GM12878 (cell line): ENCODE results near the gene SYF2. TPM values are rescaled to one million over a fixed set of nuclear protein-coding genes. Genes with fewer than 3 reads are reported as not detected.

ENCODE experiments used
- ATAC-seq: fragments of 200-7000 bp; cut with Tn5 transposase; 3 replicates; pipeline ENCODE4 v1.9.1; 2020; ENCODE audit warnings: mild to moderate bottlenecking, moderate library complexity
- BruUV-seq: library from RNA; stranded (reverse); fragments of 400-500 nt; replicated peaks from 2 replicates; lab custom pipeline; 2021; lab: Mats Ljungman, UMichigan
- CTCF ChIA-PET: fragments of 300-600 bp; sonication (Branson Sonifier 250); formaldehyde crosslinking; extraction: SDS; loops from one replicate; lab custom pipeline; 2021; ENCODE audit warnings: inconsistent platforms; lab: Yijun Ruan, JAX
- POLR2A ChIA-PET: fragments of 350-600 bp; formaldehyde crosslinking; extraction: SDS; loops from one replicate; lab custom pipeline; 2021; ENCODE audit warnings: inconsistent platforms; lab: Charles Lee
- RAD21 ChIA-PET: fragments of 300-600 bp; sonication (Branson Sonifier 250); formaldehyde crosslinking; loops from one replicate; lab custom pipeline; 2023; ENCODE audit warnings: antibody characterized with exemption; ENCODE audit not compliant: unreplicated experiment; lab: Charles Lee
- SMC1A ChIA-PET: fragments of 300-600 bp; sonication (Branson Sonifier 250); formaldehyde crosslinking; loops from one replicate; lab custom pipeline; 2023; ENCODE audit not compliant: unreplicated experiment, uncharacterized antibody; lab: Charles Lee
- DNase-seq: peaks from one replicate; pipeline ENCODE4 v3.0.0-alpha.2; 2011; ENCODE audit warnings: low read depth, low spot score
- FAIRE-seq: peaks from 3 replicates; lab custom pipeline; 2011; peaks lifted over from hg19 to GRCh38; lab: Jason Lieb, UNC
- H2AFZ ChIP-seq: 2 replicates; pipeline ENCODE4 v1.6.0; 2011; ENCODE audit warnings: low read depth, low read length, control low read depth; ENCODE audit not compliant: control insufficient read depth
- H3K27ac ChIP-seq: 2 replicates; pipeline ENCODE4 v1.5.1; 2011; ENCODE audit warnings: control low read depth; ENCODE audit not compliant: control insufficient read depth, insufficient read depth
- H3K27me3 ChIP-seq, 2 experiments: replicated peaks in 1 of 2; 2 replicates each; pipeline versions ENCODE4 v1.6.0 to v1.6.1; 2011; ENCODE audit warnings: low read length in 1 of 2; ENCODE audit not compliant: control insufficient read depth in 2 of 2, insufficient read depth in 2 of 2
- H3K36me3 ChIP-seq, 2 experiments: 2 replicates each; pipeline ENCODE4 v1.5.1; 2011; ENCODE audit warnings: low read length in 1 of 2; ENCODE audit not compliant: control insufficient read depth in 2 of 2, insufficient read depth in 2 of 2
- H3K4me1 ChIP-seq: 2 replicates; pipeline ENCODE4 v1.6.1; 2011; ENCODE audit warnings: mild to moderate bottlenecking, low read length, moderate library complexity, mixed read lengths; ENCODE audit not compliant: control insufficient read depth, insufficient read depth
- H3K4me2 ChIP-seq: 2 replicates; pipeline ENCODE4 v1.6.0; 2011; ENCODE audit warnings: control low read depth; ENCODE audit not compliant: control insufficient read depth, insufficient read depth
- H3K4me3 ChIP-seq: fragments of 200-600 bp; sonication (generic); 2 replicates; pipeline ENCODE4 v1.5.1; 2016
- H3K79me2 ChIP-seq: 2 replicates; pipeline ENCODE4 v1.6.0; 2011; ENCODE audit warnings: low read length; ENCODE audit not compliant: control insufficient read depth, insufficient read depth
- H3K9ac ChIP-seq: 2 replicates; pipeline ENCODE4 v1.8.0; 2011; ENCODE audit warnings: low read length, control low read depth, mixed read lengths; ENCODE audit not compliant: control insufficient read depth, insufficient read depth
- H3K9me3 ChIP-seq: replicated peaks from 3 replicates; pipeline ENCODE4 v1.5.1; 2011; ENCODE audit warnings: mild to moderate bottlenecking, low read length; ENCODE audit not compliant: control insufficient read depth, insufficient read depth
- H4K20me1 ChIP-seq: 2 replicates; pipeline ENCODE4 v1.6.0; 2011; ENCODE audit not compliant: control insufficient read depth, insufficient read depth
- ESRRA ChIP-seq: IDR thresholded peaks from 2 replicates; pipeline ENCODE4 v1.6.1; 2012; ENCODE audit warnings: mild to moderate bottlenecking, low read length, improper control_type of control experiment
- KDM1A ChIP-seq: fragments of 200-600 bp; sonication (generic); IDR thresholded peaks from 2 replicates; pipeline ENCODE4 v1.6.1; 2016; ENCODE audit warnings: borderline replicate concordance
- WGBS: methylation state at CpG from one replicate; pipeline ENCODE4 v1.1.6; 2016; ENCODE audit warnings: low lambda C conversion rate; ENCODE audit not compliant: insufficient replicate concordance, insufficient coverage; ENCODE audit errors: missing lambda C conversion rate; 5-methylcytosine and 5-hydroxymethylcytosine counted together
- in situ Hi-C: fragments of 300-500 bp; cut with MboI; formaldehyde crosslinking; loops from 9 replicates; pipeline ENCODE4 v1.14.3; 2018; ENCODE audit warnings: mixed read lengths
- intact Hi-C: fragments of 100-400 bp; cut with micrococcal nuclease; formaldehyde crosslinking; loops from one replicate; pipeline ENCODE4 v1.14.2; 2022; ENCODE audit not compliant: unreplicated experiment
- polyA plus RNA-seq, 11 experiments: library from polyadenylated mRNA; depleted of rRNA in 4 of 11; unstranded in 6 of 11; stranded (reverse) in 5 of 11; fragments of >200 nt; fragmentation: Nextera tagmentation in 4 of 11; fragmentation: Illumina TruSeq in 1 of 11; extraction: Ambion mirVana in 4 of 11; extraction: Trizol in 1 of 11; gene quantifications; 1 replicate in 1 of 11; 2 replicates in 10 of 11; pipeline versions ENCODE4 v1.2.1 to v1.2.3, GENCODE V29; 2011 to 2016; ENCODE audit warnings: inconsistent platforms in 2 of 11, missing spikeins in 2 of 11, low read depth in 1 of 11
- total RNA-seq, 4 experiments: library from RNA; depleted of rRNA in 3 of 4; stranded (reverse); fragments of >200 nt in 3 of 4; fragmentation: Illumina TruSeq in 1 of 4; extraction: Trizol in 1 of 4; gene quantifications; 2 replicates each; pipeline versions ENCODE4 v1.2.1 to v1.2.3, GENCODE V29; 2013 to 2021
- TF ChIP-seq, protein P1 (sequence below): IDR thresholded peaks from 2 replicates; pipeline ENCODE4 v1.6.1; 2012; ENCODE audit warnings: improper control_type of control experiment, low read depth, low read length; ENCODE audit not compliant: insufficient replicate concordance

Gene SYF2
- total and polyA plus RNA-seq, 10 of the 15 experiments (the other 5 are each of a cell fraction or from before 2014, with no cell fraction given): 20.3 to 70.5 (median 35.3) TPM

DNA sequence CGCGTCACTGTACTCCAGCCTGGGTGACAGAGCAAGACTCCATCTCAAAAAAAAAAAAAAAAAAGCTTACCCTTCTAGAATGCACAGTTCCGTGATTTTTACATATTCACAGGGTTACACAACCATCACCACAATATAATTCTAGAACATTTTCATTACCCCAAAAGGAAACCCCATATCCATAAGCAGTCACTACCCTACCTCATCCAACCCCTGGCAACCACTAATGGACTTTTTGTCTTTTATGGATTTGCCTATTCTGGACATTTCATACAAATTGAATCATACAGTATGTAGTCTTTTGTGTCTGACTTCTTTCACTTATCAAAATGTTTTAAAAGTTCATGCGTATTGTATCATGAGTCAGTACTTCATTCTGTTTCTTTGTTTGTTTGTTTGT, 22.8 kb downstream of the SYF2 start (continued):
- TF ChIP-seq, protein P1, sequence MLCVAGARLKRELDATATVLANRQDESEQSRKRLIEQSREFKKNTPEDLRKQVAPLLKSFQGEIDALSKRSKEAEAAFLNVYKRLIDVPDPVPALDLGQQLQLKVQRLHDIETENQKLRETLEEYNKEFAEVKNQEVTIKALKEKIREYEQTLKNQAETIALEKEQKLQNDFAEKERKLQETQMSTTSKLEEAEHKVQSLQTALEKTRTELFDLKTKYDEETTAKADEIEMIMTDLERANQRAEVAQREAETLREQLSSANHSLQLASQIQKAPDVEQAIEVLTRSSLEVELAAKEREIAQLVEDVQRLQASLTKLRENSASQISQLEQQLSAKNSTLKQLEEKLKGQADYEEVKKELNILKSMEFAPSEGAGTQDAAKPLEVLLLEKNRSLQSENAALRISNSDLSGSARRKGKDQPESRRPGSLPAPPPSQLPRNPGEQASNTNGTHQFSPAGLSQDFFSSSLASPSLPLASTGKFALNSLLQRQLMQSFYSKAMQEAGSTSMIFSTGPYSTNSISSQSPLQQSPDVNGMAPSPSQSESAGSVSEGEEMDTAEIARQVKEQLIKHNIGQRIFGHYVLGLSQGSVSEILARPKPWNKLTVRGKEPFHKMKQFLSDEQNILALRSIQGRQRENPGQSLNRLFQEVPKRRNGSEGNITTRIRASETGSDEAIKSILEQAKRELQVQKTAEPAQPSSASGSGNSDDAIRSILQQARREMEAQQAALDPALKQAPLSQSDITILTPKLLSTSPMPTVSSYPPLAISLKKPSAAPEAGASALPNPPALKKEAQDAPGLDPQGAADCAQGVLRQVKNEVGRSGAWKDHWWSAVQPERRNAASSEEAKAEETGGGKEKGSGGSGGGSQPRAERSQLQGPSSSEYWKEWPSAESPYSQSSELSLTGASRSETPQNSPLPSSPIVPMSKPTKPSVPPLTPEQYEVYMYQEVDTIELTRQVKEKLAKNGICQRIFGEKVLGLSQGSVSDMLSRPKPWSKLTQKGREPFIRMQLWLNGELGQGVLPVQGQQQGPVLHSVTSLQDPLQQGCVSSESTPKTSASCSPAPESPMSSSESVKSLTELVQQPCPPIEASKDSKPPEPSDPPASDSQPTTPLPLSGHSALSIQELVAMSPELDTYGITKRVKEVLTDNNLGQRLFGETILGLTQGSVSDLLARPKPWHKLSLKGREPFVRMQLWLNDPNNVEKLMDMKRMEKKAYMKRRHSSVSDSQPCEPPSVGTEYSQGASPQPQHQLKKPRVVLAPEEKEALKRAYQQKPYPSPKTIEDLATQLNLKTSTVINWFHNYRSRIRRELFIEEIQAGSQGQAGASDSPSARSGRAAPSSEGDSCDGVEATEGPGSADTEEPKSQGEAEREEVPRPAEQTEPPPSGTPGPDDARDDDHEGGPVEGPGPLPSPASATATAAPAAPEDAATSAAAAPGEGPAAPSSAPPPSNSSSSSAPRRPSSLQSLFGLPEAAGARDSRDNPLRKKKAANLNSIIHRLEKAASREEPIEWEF: no peak
- TF ChIP-seq, all 136 proteins: peak for 0

DNA sequence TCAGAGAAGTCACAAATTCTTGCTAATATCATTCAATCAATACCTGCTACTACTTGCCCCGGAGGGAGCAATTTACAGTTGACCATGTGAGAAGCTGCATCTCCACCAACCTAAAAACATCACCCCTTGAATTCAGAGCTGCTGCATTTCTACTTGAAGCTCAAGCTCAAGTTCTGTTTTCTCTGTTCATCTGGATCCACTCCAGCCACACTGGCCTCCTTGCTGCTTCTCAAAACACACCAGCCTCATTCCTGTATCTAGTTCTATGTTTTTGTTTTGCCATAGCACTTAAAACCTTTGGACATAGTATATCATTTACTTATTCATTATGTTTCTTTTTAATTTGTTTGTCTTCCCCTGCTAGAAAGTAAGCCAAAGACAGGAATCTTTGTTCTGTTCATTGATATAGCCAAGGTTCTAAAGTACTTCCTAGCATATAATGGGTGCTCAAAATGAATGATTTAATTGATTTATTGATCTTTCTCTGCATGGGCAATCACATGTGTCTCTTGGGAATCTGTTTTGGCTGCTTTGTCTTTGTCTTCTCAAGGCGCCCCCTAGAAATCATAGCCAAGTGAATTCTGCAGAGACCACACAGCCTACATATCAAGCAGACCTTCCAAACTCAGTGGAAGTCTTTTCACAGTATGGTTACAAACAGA, 23.6 kb downstream of the SYF2 start:
- RAD21 ChIA-PET: no interaction called here
- SMC1A ChIA-PET: no interaction called here
- Histone ChIP-seq H3K4me3 (no peak overlapping the region), H3K4me2 (no peak overlapping the region), H3K9ac (no peak overlapping the region), H3K9me3 (no peaks in the 10 kb centered on the region), H4K20me1 (no peaks in the 10 kb centered on the region), H2AFZ (no peak overlapping the region), H3K79me2 (no peaks in the 10 kb centered on the region), H3K27me3 (0 out of 4 replicates have a peak, but pooled peaks cover 0 to 1% of the 10 kb centered on the region in 2 experiments), H3K27ac (no peak overlapping the region), H3K4me1 (no peaks in the 10 kb centered on the region), H3K36me3 (no peaks in the 10 kb centered on the region)
- CTCF ChIA-PET: interaction anchor here (1.5 kb wide), 1 partner anchor 9 kb away, joined by 7 read pairs; no protein-coding TSS in a partner anchor
- no TSS peak for BruUV-seq
- no peak for TF ChIP-seq KDM1A
- TF ChIP-seq ESRRA: no peak
- no peak for FAIRE-seq
- in situ Hi-C loops (loop anchor here (5.0 to 10.0 kb wide), 2 partner anchors 361 to 524 kb away; no protein-coding TSS in a partner anchor), intact Hi-C loops (loop anchor here (5.0 to 10.0 kb wide), 4 partner anchors 94 to 284 kb away; no protein-coding TSS in a partner anchor)
- POLR2A ChIA-PET: interaction anchor here (0.7 kb wide), 1 partner anchor 275 kb away, joined by 4 read pairs; no protein-coding TSS in a partner anchor
- no peak for DNase-seq
- whole genome bisulfite sequencing: 41% methylated on average over 2 of the region's 2 CpGs
- ATAC-seq: no peak
